Measurements from ENCODE around the gene NAXD. TPM values are rescaled to one million over a fixed set of nuclear protein-coding genes. Genes with fewer than 3 reads are reported as not detected.

NAXD gene
- total and polyA plus RNA-seq, 12 donors = 48.5 to 107 (median 62.9) TPM

Other genes starting within 250 kb of the NAXD start
- 100 to 1,000 TPM in 1 of 9 donors, 10 to 100 TPM in 8; 30.8 to 259 (median 48.2) TPM for gene RAB20, start 53.8 kb upstream of the NAXD start, total RNA-seq
- gene RAB20, start 53.8 kb upstream of the NAXD start, polyA plus RNA-seq = 10 to 100 TPM; 15.0 to 20.6 (median 20.5) TPM
- 10 to 100 TPM; 38.5 to 87.1 (median 57.6) TPM for gene CARS2, start 90.6 kb downstream of the NAXD start, total RNA-seq
- 100 to 1,000 TPM in 2 of 3 donors, 10 to 100 TPM in 1; 54.3 to 254 (median 169) TPM for gene CARS2, start 90.6 kb downstream of the NAXD start, polyA plus RNA-seq
- 10 to 100 TPM in 4 of 9 donors, 1 to 10 TPM in 5; 6.2 to 28.6 (median 9.3) TPM for gene ING1, start 98.2 kb downstream of the NAXD start, total RNA-seq
- gene ING1, start 98.2 kb downstream of the NAXD start, polyA plus RNA-seq = 1 to 10 TPM; 4.3 to 8.8 (median 8.8) TPM